HEK293 (cell line): ENCODE measurements around the gene LHX5.
A peak's percentile ranks its signal among the peaks of the same experiment; 100 is the strongest.

Source experiments
- CTCF ChIA-PET: fragments of 350-600 bp; formaldehyde crosslinking; extraction: SDS; loops from one replicate; lab custom pipeline; 2021; ENCODE audit warnings: antibody characterized with exemption; lab: Yijun Ruan, JAX
- POLR2A ChIA-PET: fragments of 300-600 bp; formaldehyde crosslinking; extraction: SDS; loops from one replicate; lab custom pipeline; 2020; ENCODE audit warnings: antibody characterized with exemption, inconsistent platforms; lab: Yijun Ruan, JAX
- H3K27ac ChIP-seq: fragments of 200-500 bp; sonication (Bioruptor generic); 2 replicates; pipeline ENCODE4 v1.5.1; 2014; ENCODE audit warnings: low read depth, low read length, control low read depth, inconsistent platforms; ENCODE audit errors: extremely low read depth
- H3K36me3 ChIP-seq, 2 experiments: fragments of 200-500 bp in 1 of 2; sonication (Bioruptor generic) in 1 of 2; 1 replicate in 1 of 2; 2 replicates in 1 of 2; pipeline ENCODE4 v1.5.1; 2014 to 2017; ENCODE audit warnings: inconsistent platforms in 2 of 2, low read length in 2 of 2; ENCODE audit not compliant: control insufficient read depth in 2 of 2, insufficient read depth in 1 of 2
- H3K4me1 ChIP-seq: fragments of 200-500 bp; sonication (Bioruptor generic); 2 replicates; pipeline ENCODE4 v1.5.1; 2014; ENCODE audit warnings: mild to moderate bottlenecking, low read length, inconsistent platforms; ENCODE audit not compliant: control insufficient read depth, insufficient read depth
- H3K4me3 ChIP-seq: 2 replicates; pipeline ENCODE4 v1.5.1; 2011; ENCODE audit warnings: low read depth, mild to moderate bottlenecking, control low read depth, low read length, moderate library complexity
- H3K9me3 ChIP-seq: fragments of 200-500 bp; sonication (Bioruptor generic); 2 replicates; pipeline ENCODE4 v1.5.1; 2014; ENCODE audit warnings: low read depth, low read length, inconsistent platforms; ENCODE audit not compliant: control insufficient read depth, insufficient read depth
- BCL6B ChIP-seq: fragments of 450-650 bp; formaldehyde crosslinking; IDR thresholded peaks from 2 replicates; pipeline ENCODE4 v1.5.1; 2017; ENCODE audit warnings: missing biosample characterization, missing genetic modification characterization
- KLF1 ChIP-seq: fragments of 450-650 bp; formaldehyde crosslinking; IDR thresholded peaks from 2 replicates; pipeline ENCODE4 v1.5.1; 2016; ENCODE audit warnings: missing biosample characterization, missing genetic modification characterization
- KLF8 ChIP-seq: fragments of 450-650 bp; formaldehyde crosslinking; IDR thresholded peaks from 2 replicates; pipeline ENCODE4 v1.5.1; 2016; ENCODE audit warnings: missing biosample characterization, missing genetic modification characterization
- ZBTB6 ChIP-seq: fragments of 450-650 bp; formaldehyde crosslinking; IDR thresholded peaks from 2 replicates; pipeline ENCODE4 v1.5.1; 2017; ENCODE audit warnings: missing biosample characterization, missing genetic modification characterization
- ZBTB7A ChIP-seq: fragments of 450-650 bp; formaldehyde crosslinking; IDR thresholded peaks from 2 replicates; pipeline ENCODE4 v1.5.1; 2016; ENCODE audit warnings: low read depth, missing biosample characterization, missing genetic modification characterization
- ZFP69B ChIP-seq: fragments of 450-650 bp; formaldehyde crosslinking; IDR thresholded peaks from 2 replicates; pipeline ENCODE4 v1.5.1; 2016; ENCODE audit warnings: missing biosample characterization, missing genetic modification characterization
- ZIC2 ChIP-seq: fragments of 450-650 bp; formaldehyde crosslinking; IDR thresholded peaks from 2 replicates; pipeline ENCODE4 v1.5.1; 2016; ENCODE audit warnings: missing biosample characterization, missing genetic modification characterization
- ZNF155 ChIP-seq: fragments of 450-650 bp; formaldehyde crosslinking; IDR thresholded peaks from 2 replicates; pipeline ENCODE4 v1.5.1; 2016; ENCODE audit warnings: missing biosample characterization, missing genetic modification characterization
- ZNF16 ChIP-seq: fragments of 450-650 bp; formaldehyde crosslinking; IDR thresholded peaks from 2 replicates; pipeline ENCODE4 v1.5.1; 2016; ENCODE audit warnings: low read depth, missing biosample characterization, missing genetic modification characterization
- ZNF366 ChIP-seq: fragments of 450-650 bp; formaldehyde crosslinking; conservative IDR thresholded peaks from 2 replicates; pipeline ENCODE4 v1.5.1; 2016; ENCODE audit warnings: missing biosample characterization, missing genetic modification characterization
- ZNF473 ChIP-seq: fragments of 450-650 bp; formaldehyde crosslinking; IDR thresholded peaks from 2 replicates; pipeline ENCODE4 v1.5.1; 2017; ENCODE audit warnings: missing biosample characterization, missing genetic modification characterization
- ZNF629 ChIP-seq: fragments of 450-650 bp; formaldehyde crosslinking; IDR thresholded peaks from 2 replicates; pipeline ENCODE4 v1.5.1; 2017; ENCODE audit warnings: missing biosample characterization, missing genetic modification characterization
- ZNF707 ChIP-seq: fragments of 450-650 bp; formaldehyde crosslinking; IDR thresholded peaks from 2 replicates; pipeline ENCODE4 v1.5.1; 2016; ENCODE audit warnings: missing biosample characterization, missing genetic modification characterization
- ZNF768 ChIP-seq: fragments of 450-650 bp; formaldehyde crosslinking; IDR thresholded peaks from 2 replicates; pipeline ENCODE4 v1.5.1; 2018; ENCODE audit warnings: missing biosample characterization, mild to moderate bottlenecking, missing genetic modification characterization
- ZNF785 ChIP-seq: fragments of 450-650 bp; formaldehyde crosslinking; IDR thresholded peaks from 2 replicates; pipeline ENCODE4 v1.5.1; 2016; ENCODE audit warnings: missing biosample characterization, missing genetic modification characterization
- ZNF792 ChIP-seq: fragments of 450-650 bp; formaldehyde crosslinking; IDR thresholded peaks from 2 replicates; pipeline ENCODE4 v1.5.1; 2016; ENCODE audit warnings: missing biosample characterization, missing genetic modification characterization
- TF ChIP-seq, protein P1 (sequence below): fragments of 450-650 bp; formaldehyde crosslinking; optimal IDR thresholded peaks from 2 replicates; pipeline ENCODE3; 2016; ENCODE audit warnings: missing biosample characterization, mild to moderate bottlenecking, missing genetic modification characterization

Gene LHX5

DNA sequence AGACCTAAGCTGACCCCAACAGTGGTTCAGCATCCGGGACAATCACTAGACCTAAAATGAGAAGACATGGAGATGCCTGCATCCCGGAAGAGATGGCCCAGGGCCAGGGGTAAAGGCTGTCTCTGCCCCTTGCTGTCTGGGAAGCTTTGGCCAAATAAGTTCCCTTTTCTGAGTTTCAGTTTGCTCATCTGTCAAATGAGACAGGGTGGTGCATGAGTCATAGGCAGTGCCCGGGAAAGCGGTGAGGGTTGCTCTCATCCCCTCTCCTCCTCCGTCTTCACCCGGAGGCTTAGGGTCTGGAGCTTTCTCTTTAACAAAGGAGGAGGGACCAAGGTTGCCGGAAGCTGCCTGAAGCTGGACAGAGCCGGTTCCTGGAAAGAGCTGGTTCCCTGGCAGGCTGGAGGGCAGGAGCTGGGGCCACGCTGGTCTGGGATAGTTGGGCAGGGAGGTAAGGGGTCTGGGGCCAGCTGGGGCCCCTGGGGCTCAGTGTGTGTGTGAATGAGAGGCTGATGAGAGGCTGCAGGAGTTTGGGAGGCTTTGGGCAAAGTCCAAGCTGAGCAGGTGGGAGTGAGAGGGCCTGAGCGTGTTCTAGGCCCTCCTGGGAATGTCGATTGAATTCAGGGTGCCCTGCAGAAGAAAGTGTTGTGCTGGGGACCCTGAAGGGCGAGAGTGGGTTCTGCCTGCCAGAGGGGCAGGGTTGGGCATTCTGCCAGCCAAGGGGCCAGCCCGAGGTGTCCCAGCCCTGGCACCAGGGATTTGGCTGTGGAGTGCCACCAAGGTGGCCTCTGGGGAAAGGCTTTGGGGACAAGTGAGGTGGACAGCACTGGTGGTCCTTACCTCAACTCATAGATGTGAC, 49.4 kb downstream of the LHX5 start, which contains the start of gene SDSL (continued):
- TF ChIP-seq BCL6B (tag by site-specific recombination) (peak; percentile 94), ZBTB7A (tag by site-specific recombination) (no peak), ZNF629 (tag by site-specific recombination) (peak; percentile 49; the same call in 1 of the 2 replicates), ZFP69B (tag by site-specific recombination) (peak; percentile 18; the same call in 1 of the 2 replicates), ZNF792 (0 out of 2 replicates have a peak, but pooled peaks have one; percentile 20), ZIC2 (tag by site-specific recombination) (peak; percentile 66; the same call in 1 of the 2 replicates), ZNF473 (tag by site-specific recombination) (no peak), ZNF366 (peak; percentile 83), ZNF785 (tag by site-specific recombination) (no peak)
- TF ChIP-seq, protein P1, sequence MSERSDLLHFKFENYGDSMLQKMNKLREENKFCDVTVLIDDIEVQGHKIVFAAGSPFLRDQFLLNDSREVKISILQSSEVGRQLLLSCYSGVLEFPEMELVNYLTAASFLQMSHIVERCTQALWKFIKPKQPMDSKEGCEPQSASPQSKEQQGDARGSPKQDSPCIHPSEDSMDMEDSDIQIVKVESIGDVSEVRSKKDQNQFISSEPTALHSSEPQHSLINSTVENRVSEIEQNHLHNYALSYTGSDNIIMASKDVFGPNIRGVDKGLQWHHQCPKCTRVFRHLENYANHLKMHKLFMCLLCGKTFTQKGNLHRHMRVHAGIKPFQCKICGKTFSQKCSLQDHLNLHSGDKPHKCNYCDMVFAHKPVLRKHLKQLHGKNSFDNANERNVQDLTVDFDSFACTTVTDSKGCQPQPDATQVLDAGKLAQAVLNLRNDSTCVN (tag by site-specific recombination): no peak

DNA sequence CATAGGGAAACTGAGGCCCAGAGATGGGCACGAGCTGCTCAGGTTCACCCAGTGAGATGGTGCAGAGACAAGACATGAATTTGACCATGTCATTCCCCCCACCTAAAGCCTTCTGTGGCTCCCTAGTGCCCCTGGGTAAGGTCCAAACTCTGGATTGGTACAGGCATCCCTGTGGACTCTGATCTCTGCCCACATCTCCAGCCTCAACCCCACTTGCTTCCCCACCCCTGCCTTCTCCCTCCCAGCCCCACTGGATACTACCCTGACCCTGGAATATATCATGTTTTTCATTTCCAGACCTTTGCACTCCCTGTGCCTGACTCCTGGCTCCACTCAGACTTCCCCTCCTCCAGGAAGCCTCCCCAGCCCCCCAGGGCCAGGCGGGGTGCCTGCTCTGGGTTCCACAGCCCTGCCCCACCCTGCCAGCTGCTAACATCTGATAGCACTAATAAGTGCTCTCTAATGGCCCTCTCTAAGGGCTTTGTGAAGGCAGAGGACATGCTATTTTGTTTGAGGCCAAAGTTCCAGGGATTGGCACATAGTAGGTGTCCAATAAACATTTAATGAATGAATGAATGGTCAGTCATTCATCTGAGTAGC, 50.6 kb downstream of the LHX5 start:
- Histone ChIP-seq H3K9me3 (no peaks in the 10 kb centered on the region), H3K36me3 (peaks cover 0 to 4% of the 10 kb centered on the region in 2 experiments; a peak in 1 of 3 replicates), H3K4me3 (no peak overlapping the region), H3K4me1 (no peaks in the 10 kb centered on the region), H3K27ac (no peak overlapping the region)
- ChIA-PET CTCF (interaction anchor here (0.5 to 1.3 kb wide), 3 partner anchors 17 to 108 kb away, joined by 3 to 8 read pairs (median 4); no protein-coding TSS in a partner anchor), POLR2A (no interaction called here)
- TF ChIP-seq KLF1 (tag by site-specific recombination) (peak; percentile 85), ZNF155 (no peak), ZNF707 (tag by site-specific recombination) (no peak), ZNF16 (tag by site-specific recombination) (peak; percentile 76), ZBTB6 (tag by site-specific recombination) (no peak)

- TF ChIP-seq ZNF768 (tag by site-specific recombination): peak; percentile 40; the same call in 1 of the 2 replicates
- no peak for TF ChIP-seq KLF8 (tag by site-specific recombination)
- TF ChIP-seq, all 188 proteins: peak for 1
- H3K4me1 ChIP-seq: no peaks in the 10 kb centered on the region
- H3K36me3 ChIP-seq: no peaks in the 10 kb centered on the region
- ChIA-PET CTCF (interaction anchor here (1.3 kb wide), 1 partner anchor 59 kb away, joined by 3 read pairs; no protein-coding TSS in a partner anchor), POLR2A (no interaction called here)
- H3K4me3 ChIP-seq: no peak overlapping the region
- H3K9me3 ChIP-seq: no peaks in the 10 kb centered on the region
- no peak overlapping the region for H3K27ac ChIP-seq
Measured at GRCh38 chr12:113418213-113418879, 53.3 kb downstream of the LHX5 start.
